GM21526 (cell line): Measurements from ENCODE around the gene CAPN11.

ENCODE experiments used
- ATAC-seq: cut with Tn5 transposase; IDR thresholded peaks from one replicate; pipeline ENCODE4 v1.9.1; 2021; ENCODE audit warnings: moderate library complexity; ENCODE audit not compliant: unreplicated experiment, low FRiP score

Gene CAPN11

DNA sequence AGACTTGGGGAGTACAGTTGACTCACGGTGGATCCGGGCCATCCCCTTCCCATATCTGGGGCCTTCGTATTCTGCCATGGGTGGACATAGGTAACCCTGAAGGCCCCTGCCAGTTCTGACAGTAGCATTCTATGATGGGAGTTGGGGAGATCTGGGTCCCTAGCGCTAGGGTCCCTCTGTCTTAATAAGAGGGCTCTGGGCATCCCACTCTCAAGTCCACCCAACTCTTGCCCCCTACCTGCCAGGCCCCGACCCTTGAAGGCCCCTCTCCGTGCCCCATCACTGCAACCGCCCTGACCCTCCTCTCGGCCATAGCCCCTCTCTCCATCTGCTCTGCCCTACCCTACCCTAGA lies 6.5 kb upstream of the CAPN11 start:
- ATAC-seq, result no peak

- ATAC-seq, result no peak
Measured at GRCh38 chr6:44152533-44152932, 6.1 kb upstream of the CAPN11 start.

DNA sequence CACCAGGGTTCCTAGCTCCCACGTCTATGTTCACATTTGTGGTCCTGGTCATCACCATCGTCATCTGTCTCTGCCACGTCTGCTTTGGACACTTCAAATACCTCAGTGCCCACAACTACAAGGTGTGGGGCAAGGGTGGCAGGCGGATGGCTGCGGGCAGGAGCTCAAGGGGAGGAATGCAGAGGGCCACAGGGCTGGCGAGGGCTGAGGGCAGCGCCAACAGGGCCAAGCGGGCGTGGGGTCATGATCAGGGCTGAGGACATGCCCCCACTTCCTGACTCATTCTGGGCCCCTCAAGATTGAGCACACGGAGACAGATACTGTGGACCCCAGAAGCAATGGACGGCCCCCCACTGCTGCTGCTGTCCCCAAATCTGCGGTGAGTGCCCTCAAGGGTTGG lies 4.6 kb upstream of the CAPN11 start:
- ATAC-seq, result no peak

- ATAC-seq, result no peak
Measured at GRCh38 chr6:44156494-44157151, 2.0 kb upstream of the CAPN11 start.

DNA sequence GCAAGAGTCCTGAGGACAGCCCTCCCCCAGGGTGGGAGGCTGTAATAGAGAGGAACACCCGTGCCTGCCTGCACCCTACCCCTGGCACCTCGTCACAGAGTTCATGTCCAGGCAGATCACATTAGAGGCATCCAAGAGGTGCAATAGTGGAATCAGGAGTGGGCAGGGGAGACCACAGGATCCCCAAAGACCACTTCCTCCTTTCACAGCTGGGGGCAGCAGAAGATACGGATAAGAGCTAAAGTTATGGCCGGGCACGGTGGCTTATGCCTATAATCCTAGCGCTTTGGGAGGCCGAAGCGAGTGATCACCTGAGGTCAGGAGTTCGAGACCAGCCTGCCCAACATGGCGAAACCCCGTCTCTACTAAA lies 1.5 kb upstream of the CAPN11 start:
- no peak for ATAC-seq

DNA sequence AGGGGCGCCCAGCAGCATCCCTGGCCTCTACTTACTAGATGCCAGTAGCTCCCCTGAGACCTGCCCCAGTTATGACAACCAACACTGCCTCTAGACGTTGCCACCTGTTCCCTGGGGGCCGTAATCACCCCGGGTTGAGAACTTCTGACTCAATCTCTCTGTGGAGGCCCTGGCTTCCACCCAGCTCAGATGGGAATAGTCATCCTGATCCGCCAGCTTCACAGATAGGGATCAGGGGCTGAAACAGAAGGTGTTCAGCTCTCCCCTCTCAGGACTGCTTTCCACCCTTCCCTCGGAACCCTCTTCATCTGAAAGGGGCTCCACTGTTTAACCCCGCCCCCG lies 3.3 kb downstream of the CAPN11 start:
- no peak for ATAC-seq

GRCh38 chr6:44162876-44163625 lies 4.4 kb downstream of the CAPN11 start:
- ATAC-seq, result no peak

DNA sequence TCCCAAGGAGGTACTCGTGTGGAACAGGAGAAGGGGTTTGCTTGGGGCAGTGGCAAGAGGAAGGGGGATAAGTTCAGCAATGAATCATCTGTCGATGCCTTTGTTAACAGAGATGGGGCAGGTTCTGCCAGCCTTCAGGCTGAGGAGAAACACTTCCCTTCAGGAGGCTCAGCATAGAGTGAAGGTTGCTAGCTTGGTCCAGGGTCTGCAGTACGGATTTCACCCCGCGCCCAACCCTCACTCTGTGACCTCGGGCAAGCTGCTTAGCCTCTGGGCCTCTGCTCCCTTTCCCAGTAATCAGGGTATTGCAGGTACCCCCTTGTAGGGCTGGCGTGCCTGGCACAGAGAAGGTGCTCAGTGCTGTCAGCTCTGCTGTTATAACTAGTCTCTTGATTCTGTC lies 7.5 kb downstream of the CAPN11 start:
- no peak for ATAC-seq

DNA sequence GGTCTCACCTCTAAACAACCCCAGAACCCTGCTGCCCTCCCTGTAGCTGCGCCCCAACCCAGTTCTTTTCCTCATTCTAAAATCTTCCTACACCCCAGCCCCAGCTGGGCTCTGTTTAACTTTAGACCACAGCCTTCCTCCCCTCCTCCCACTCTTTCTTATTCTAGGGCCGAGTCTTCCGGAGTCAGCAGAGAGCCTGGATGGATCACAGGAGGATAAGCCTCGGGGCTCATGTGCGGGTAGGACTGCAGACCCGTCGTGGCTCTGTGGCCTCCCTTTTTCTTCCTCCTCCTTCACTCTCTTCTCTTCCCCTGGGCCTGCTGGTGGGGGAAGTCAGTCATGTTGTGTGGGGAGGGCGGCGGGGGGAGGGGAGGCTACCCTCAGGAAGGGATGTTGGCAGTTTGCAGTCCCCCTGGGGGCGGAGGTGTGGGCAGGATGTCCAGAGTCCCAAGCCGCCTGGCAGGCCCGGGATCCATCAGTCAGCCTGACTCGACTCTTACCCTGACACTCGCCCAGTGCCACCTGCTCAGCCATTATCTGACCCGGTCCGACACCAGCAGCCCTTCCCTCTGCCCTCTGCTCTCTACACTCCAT lies 8.1 kb downstream of the CAPN11 start:
- no peak for ATAC-seq

- no peak for ATAC-seq
Measured at GRCh38 chr6:44167567-44167966, 8.9 kb downstream of the CAPN11 start.

DNA sequence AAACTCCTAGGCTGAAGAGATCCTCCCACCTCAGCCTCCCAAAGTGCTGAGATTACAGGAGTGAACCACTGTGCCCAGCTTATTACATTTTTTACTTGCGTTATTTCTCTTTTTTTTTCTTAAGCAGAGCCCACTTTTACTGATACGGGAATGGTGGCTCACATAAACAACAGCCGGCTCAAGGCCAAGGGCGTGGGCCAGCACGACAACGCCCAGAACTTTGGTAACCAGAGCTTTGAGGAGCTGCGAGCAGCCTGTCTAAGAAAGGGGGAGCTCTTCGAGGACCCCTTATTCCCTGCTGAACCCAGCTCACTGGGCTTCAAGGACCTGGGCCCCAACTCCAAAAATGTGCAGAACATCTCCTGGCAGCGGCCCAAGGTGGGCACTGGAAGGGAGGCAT lies 10.5 kb downstream of the CAPN11 start:
- ATAC-seq, result no peak

- no peak for ATAC-seq
Measured at GRCh38 chr6:44169886-44170570, 11.4 kb downstream of the CAPN11 start.

- no peak for ATAC-seq
Measured at GRCh38 chr6:44171899-44172546, 13.4 kb downstream of the CAPN11 start.

DNA sequence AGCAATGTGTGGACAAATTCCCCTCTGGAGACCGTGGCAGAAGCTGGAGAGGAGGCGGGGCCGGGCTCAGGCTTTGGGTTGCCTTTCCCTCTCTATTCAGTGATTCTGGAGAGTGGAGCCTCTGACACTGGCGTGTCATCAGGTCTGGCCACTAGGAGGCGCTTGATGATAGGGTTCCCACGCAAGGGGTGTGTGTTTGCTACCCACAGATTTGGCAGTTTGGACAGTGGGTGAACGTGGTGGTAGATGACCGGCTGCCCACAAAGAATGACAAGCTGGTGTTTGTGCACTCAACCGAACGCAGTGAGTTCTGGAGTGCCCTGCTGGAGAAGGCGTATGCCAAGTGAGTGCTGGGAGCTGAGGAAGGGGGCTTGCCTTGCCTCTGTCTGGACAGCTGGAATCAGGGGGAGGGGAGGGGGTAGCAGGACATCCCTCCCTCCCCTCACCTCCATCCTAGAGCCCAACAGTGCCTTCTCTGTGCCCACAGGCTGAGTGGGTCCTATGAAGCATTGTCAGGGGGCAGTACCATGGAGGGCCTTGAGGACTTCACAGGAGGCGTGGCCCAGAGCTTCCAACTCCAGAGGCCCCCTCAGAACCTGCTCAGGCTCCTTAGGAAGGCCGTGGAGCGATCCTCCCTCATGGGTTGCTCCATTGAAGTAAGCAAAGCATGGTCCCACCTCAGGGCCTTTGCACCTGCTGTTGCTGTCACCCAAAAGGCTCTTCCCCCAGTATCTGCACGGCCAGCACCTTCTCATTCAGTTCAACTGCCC lies 14.3 kb downstream of the CAPN11 start:
- ATAC-seq, result peak; percentile 54

- no peak for ATAC-seq
Measured at GRCh38 chr6:44176130-44176761, 17.6 kb downstream of the CAPN11 start.

GRCh38 chr6:44176762-44177509 lies 18.3 kb downstream of the CAPN11 start:
- no peak for ATAC-seq

GRCh38 chr6:44177691-44178423 lies 19.2 kb downstream of the CAPN11 start:
- no peak for ATAC-seq

- no peak for ATAC-seq
Measured at GRCh38 chr6:44178424-44179071, 19.9 kb downstream of the CAPN11 start.
